GM21717 (cell line): Measurements from ENCODE around the gene PSRC1.

ENCODE experiments used
- ATAC-seq: cut with Tn5 transposase; IDR thresholded peaks from one replicate; pipeline ENCODE4 v1.9.1; 2021; ENCODE audit warnings: mild to moderate bottlenecking, moderate library complexity; ENCODE audit not compliant: unreplicated experiment

Gene PSRC1

DNA sequence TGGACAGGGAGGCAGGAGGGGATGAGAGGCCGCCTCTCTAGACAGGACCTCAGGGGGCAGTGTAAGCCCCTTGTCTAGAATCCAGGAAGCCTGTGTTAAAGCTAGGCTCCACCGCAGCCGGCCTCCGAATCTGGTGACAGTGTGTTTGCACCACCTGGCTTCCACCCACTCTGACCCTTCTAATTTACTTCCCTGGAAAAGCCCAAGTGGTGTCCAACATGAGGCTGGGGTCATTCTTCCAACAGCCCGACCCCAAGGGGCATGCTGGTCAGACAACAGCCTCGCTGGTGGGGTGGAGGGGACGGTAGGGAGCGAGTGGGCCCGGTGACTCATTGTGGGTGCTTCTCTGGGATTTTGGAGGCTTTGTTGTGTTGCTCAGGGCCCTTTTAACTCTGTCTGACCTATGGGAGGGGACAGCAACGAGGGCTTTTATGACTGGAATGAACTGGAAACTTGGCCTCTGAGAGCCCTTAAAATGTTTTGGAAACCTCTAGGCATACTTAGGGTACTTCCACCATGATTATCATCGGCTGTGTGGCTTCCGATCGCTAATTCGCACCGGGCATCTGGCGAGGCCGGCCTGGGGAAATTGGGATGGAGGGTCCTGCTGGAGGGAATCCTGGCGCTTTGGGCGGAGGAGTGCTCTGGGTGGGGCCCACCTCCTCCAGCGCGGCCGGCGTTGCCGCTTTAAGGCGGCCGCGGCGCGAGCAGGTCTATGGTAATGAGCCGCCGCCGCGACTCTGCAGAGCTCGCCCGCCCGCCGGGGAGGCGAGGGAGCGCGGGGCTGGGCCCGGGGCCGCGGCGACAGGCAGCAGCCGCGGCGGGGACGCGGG, 33.9 kb downstream of the PSRC1 start, which contains the start of gene CELSR2:
TSS of gene CELSR2 (plus strand) at position 743 of the 833 bp plus-strand sequence. CDS start 541 bp downstream, outside the sequence.
- peak; percentile 70 for ATAC-seq

DNA sequence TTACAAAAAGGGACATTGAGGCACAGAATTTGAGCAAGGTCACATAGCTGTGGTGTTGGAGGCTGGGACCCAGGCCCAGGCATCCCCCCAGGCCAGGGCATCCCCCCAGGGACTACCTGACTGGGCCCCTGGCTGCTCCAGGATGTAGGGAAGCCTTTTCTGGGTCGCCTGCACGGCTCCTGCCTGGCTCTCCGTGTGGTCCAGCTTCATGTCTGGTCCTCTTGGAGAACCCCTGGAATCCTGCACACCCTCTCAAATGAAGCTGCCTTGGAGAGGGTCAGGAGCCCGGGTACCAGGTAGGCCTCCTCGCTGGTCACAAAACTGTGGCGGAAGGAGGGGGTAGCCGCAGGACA, 34.5 kb downstream of the PSRC1 start:
- no peak for ATAC-seq

GRCh38 chr1:109247401-109248365, 35.3 kb downstream of the PSRC1 start:
- no peak for ATAC-seq

DNA sequence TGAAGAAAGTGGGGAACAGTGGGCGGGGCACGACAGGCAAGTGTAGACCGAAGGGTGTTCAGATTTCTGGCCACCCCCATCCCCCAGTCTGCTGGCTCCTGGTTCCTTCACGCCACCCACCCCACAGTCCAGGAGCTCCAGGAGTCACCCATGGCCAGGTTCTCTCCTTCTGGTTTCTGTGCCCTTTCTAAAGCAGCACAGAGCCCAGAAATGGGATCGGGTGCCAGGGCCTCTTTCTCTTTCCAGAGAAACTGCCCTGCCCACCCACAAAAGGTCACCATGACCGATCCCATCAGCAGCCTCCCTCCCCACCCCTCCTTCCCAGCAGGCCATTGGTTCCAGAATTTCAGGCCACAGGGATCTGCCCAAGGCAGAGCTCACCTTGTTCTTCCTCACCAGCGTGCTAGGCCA, 36.8 kb downstream of the PSRC1 start:
- no peak for ATAC-seq

DNA sequence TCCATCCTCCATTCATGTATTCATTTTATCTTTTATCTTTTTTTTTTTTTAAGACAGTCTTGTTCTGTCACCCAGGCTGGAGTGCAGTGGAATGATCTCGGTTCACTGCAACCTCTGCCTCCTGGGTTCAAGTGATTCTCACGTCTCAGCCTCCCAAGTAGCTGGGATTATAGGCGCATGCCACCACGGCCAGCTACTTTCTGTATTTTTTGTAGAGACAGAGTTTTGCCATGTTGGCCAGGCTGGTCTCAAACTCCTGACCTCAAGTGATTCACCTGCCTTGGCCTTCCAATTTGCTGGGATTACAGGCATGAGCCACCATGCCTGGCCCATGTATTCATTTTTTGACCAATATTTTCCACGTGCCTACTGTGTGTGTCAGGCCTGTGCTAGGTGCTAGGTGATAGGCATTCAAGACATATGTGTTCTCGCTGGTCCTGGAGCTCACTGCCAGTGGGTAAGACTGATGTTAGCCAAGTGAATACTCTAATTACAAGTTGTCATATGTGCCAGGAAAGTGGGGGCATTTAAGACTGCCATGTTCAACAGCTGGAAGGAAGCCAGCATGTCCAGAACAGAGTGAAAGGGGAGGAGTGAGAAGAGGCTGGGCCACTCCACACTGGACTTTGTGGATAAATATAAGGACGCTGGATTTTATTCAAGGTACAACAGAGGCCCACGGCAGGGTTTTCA, 38.9 kb downstream of the PSRC1 start:
- ATAC-seq, result no peak

DNA sequence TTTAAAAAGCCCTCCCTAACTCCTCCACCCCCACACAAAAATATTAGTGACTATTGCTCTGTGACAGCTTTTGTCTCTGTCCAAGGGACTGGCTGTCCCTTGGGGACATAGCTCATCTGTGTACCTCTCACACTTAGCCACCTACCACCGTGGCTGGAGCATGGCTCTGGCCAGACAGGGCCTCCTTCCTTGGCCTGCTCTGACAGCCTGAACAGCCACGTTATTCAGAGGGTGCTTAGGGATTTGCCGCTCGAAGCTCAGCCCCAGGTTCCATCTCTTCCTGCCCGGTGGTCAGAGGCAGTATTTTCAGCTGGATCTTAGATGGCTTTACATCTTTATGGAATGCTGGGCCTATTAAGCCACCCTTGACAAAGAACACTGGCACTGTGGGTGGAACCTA, 39.7 kb downstream of the PSRC1 start:
- no peak for ATAC-seq

DNA sequence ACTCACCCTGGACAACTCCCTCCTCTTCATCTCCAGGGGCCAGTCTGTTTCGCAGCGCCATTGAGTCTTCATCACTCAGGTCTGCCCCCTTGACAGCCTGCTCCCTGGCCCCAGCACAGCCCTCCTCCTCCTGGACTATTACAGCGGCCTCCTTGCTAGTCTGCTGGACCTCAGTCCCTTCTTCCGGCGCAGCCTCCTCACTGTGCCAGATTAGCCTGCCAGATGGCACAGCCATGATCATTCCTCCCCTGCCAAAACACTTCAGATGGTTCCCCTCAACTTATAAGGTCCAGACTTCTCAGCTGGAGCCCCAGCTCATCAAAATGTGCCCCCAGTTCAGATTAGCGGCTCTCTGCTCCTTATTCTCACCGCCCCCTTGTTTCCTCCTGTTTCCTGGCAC, 40.6 kb downstream of the PSRC1 start:
- no peak for ATAC-seq

DNA sequence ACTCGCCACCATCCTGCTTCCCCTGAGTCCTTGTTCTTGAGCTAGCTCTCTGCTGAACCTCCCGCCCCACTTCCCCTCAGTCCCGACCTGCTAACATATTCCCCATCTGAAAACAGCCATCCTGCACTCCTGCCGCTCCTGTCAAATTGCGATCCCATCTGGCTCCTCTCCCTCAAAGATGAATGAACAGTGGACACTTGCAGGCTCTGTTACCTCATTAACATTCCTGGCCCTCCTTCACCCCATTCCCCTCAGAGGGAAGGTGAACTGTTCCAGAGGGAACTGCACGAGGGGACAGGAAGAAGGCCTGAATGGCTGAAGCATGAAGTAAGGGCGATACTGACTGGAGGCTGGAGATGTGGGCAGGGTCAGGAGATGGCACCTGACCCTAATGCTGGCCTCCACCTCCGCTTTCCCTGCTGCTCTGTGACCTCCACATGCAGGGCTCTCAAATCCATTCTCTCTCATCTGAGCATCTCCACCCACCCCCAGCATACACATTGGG, 41.1 kb downstream of the PSRC1 start:
- no peak for ATAC-seq

GRCh38 chr1:109241344-109241743, 41.6 kb downstream of the PSRC1 start:
- ATAC-seq, result no peak

- ATAC-seq, result no peak
Measured at GRCh38 chr1:109240158-109241152, 42.5 kb downstream of the PSRC1 start.

GRCh38 chr1:109239409-109240068, 43.4 kb downstream of the PSRC1 start:
- ATAC-seq, result no peak

- ATAC-seq, result no peak
Measured at GRCh38 chr1:109239047-109239408, 43.9 kb downstream of the PSRC1 start.

GRCh38 chr1:109238382-109238781, 44.6 kb downstream of the PSRC1 start:
- ATAC-seq, result no peak

DNA sequence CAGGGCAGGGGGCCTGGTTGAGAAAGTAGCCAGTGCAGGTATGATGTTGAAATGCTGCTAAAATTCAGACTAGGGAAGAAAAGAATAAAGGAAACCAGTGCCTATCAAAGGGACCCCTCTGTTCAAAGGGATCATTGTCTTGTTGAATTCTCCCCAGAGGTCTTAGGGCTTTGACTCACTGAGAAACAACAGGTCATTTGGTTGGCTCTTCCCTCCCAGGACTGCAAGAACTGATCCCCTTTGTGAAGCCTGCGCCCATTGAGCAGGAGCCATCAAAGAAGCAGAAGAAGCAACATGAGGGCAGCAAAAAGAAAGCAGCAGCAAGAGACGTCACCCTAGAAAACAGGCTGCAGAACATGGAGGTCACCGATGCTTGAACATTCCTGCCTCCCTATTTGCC, 45.4 kb downstream of the PSRC1 start:
- ATAC-seq, result no peak

DNA sequence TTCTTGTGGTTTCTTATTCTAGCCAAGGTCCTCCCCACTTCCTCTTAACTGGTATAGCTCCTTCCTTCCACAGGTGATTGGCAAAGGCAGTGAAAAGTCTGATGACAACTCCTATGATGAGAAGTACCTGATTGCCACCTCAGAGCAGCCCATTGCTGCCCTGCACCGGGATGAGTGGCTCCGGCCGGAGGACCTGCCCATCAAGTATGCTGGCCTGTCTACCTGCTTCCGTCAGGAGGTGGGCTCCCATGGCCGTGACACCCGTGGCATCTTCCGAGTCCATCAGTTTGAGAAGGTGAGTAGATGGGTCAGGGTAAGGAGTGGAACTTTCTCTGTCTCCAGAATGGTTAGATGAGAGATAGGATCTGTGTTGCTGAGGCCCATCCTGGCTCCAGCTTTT, 47.8 kb downstream of the PSRC1 start:
- no peak for ATAC-seq

- ATAC-seq, result no peak
Measured at GRCh38 chr1:109231066-109231465, 51.9 kb downstream of the PSRC1 start.
